Stimulated activated naive CD8-positive, alpha-beta T cell treated with anti-CD3 and anti-CD28 coated beads, Interleukin-15, Interleukin-2, amounts not matched to agents 100 ng/mL and 50 ng/mL, for 24 hours (primary cell): ENCODE data around the gene CASKIN2.

Experiments used
- H3K27ac Mint-ChIP-seq: one replicate; pipeline ENCODE4 v1.8.0; 2021; ENCODE audit warnings: mild to moderate bottlenecking, mixed read lengths
- H3K27me3 Mint-ChIP-seq: one replicate; pipeline ENCODE4 v1.8.0; 2021; ENCODE audit warnings: mixed read lengths
- H3K36me3 Mint-ChIP-seq: one replicate; pipeline ENCODE4 v1.8.0; 2021; ENCODE audit warnings: low read depth, mixed read lengths
- H3K4me1 Mint-ChIP-seq: one replicate; pipeline ENCODE4 v1.8.0; 2021; ENCODE audit warnings: low read depth, mixed read lengths
- H3K4me3 Mint-ChIP-seq: one replicate; pipeline ENCODE4 v1.8.0; 2021; ENCODE audit warnings: mild to moderate bottlenecking, mixed read lengths
- H3K9me3 Mint-ChIP-seq: one replicate; pipeline ENCODE4 v1.8.0; 2021; ENCODE audit warnings: mixed read lengths

Gene CASKIN2

DNA sequence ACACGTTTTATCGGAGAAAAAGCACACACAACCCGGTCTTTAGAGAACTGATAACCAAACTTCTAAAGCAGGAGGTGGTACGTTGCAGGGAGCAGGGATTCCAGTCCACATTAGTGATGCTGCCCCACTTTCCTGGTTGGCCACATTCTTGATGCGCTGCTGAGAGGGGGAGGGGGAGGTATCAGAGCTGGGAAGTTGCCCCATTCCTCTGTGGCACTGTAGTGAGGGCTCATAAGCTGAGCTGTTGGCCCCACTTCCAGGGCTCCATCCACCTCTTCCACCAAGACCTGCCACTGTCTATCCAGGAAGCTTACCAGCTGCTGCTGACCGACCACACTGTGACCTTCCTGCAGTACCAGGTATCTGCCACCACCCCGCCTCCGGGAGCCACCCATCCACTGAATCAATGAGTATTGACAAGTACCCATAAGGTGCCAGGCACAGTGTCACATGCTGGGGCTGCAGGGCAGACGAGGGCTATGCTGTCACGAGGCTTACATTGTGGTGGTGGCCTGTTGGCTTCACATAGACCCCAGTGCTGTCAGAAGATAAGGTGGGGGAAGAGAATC is 2.0 kb upstream of the CASKIN2 start:
- H3K4me1 Mint-ChIP-seq: peaks cover 19% of the 10 kb centered on the region
- peak overlapping the region; percentile 90 for H3K4me3 Mint-ChIP-seq
- H3K27me3 Mint-ChIP-seq: no peaks in the 10 kb centered on the region
- H3K27ac Mint-ChIP-seq: peak overlapping the region; percentile 55
- H3K9me3 Mint-ChIP-seq: no peaks in the 10 kb centered on the region
- H3K36me3 Mint-ChIP-seq: peaks cover 26% of the 10 kb centered on the region

DNA sequence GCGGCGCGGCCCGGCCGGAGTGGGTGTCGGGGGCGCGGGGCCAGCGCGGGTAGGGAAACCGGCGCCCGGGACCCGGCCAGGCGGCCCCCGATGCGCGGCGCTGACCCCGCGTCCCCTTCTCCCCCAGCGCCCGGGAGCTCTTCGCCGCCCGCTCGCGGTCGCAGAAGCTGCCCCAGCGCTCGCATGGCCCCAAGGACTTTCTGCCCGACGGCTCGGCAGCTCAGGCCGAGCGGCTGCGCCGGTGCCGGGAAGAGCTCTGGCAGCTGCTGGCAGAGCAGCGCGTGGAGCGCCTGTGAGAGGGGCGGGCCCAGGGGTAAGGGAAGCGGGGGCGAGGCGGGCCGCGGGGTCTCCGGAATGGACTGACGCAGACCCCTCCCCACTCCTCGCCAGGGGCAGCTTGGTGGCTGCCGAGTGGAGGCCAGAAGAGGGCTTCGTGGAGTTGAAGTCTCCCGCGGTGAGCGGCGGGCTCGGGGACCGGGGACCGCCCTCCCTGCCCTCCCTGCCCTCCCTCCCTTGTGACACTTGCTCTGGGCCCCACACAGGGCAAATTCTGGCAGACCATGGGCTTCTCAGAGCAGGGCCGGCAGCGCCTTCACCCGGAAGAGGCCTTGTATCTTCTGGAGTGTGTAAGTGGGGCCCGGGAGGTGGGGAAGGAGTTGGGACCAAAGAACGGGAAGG is 1.4 kb upstream of the CASKIN2 start:
- no peaks in the 10 kb centered on the region for H3K27me3 Mint-ChIP-seq
- peak overlapping the region; percentile 90 for H3K4me3 Mint-ChIP-seq
- H3K36me3 Mint-ChIP-seq: peaks cover 22% of the 10 kb centered on the region
- no peaks in the 10 kb centered on the region for H3K9me3 Mint-ChIP-seq
- H3K4me1 Mint-ChIP-seq: peaks cover 19% of the 10 kb centered on the region
- peak overlapping the region; percentile 55 for H3K27ac Mint-ChIP-seq

DNA sequence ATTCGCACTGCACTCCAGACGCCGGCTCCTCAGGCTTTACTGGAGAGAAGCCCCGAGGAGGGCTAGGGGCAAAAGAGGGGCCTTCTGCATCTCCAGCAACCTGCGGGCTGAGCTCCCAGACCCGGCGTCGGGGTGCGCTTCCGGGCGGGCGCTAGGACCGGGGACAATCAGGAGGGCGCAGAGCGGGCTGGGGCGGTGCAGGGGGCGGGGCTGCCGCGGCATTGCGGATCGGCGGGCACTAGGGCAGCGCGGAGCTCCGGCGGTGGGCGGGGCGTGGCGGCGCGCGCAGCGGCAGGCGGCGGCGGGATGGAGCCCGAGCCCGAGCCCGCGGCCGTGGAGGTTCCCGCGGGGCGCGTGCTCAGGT is 900 bp upstream of the CASKIN2 start, which contains the start of gene TSEN54:
Gene TSEN54, plus strand, starts transcription at position 274 of the 364 bp plus-strand sequence. Its CDS starts 33 bp downstream, at position 307.
- Mint-ChIP-seq H3K4me1 (peaks cover 19% of the 10 kb centered on the region), H3K4me3 (peak within 1 kb of the TSS; percentile 90), H3K36me3 (peaks cover 22% of the 10 kb centered on the region), H3K9me3 (no peaks in the 10 kb centered on the region), H3K27me3 (no peaks in the 10 kb centered on the region), H3K27ac (peak within 1 kb of the TSS; percentile 55)

DNA sequence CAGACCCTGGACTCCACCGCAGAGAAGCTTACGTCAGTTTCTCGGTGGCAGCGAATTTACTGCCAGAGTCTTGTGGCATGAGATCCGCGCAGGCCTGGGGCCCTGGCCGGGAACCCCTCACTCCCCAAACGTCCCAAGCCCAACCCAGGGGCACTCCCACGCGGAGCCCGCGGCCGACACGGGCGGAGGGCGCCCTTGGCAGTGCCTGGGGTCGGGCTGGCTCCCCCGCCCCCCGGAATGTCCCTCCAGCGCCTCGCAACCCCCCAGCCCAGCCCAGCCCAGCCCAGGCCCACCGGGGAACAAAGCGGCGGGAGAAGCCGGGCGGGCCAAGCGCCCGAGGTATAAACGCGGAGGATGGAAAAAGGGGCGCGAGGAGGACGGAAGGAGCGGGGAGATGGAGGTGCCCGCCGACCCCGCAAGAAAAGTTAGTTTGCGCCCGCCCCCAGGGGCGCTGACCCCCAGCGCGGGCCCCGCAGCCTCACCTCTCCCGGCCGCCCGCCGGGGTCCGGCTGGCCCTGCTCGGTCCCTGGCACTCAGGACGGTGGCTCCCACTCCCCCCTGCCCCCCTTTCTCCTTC is 330 bp downstream of the CASKIN2 start:
- peak overlapping the region; percentile 77 for H3K4me3 Mint-ChIP-seq
- no peak overlapping the region for H3K27ac Mint-ChIP-seq
- H3K27me3 Mint-ChIP-seq: no peaks in the 10 kb centered on the region
- peaks cover 19% of the 10 kb centered on the region for H3K4me1 Mint-ChIP-seq
- no peaks in the 10 kb centered on the region for H3K9me3 Mint-ChIP-seq
- peaks cover 21% of the 10 kb centered on the region for H3K36me3 Mint-ChIP-seq

DNA sequence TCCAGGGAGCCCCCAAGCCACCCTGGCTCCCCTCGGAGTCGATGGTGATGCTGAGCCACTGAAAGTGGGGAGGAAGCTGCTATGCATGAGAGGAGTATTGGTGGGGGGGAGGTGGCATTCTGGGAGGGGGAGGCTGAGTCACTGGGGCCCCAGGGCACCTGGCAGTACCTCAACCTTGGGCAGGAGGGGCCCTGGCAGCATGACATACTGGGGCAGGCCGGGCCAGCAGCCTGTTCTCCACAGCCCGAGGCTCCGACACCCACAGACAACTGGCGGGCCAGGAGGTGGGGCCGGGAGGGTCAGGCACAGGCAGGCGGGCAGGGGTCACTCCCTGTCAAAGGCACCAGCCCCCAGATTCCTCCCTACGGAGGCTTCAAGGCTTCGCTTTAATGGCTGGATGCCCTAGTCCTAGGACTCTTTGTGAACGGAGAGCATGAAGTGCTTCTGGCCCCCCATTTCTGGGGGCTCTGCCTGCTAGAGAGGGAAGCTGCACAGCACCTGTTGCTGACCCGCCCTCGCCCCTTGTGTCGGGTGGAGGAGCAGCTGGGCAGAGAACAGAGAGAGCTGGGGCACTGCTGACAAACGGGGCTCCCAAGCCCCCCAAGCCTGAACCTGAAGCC is 928 bp downstream of the CASKIN2 start:
- no peak overlapping the region for H3K27ac Mint-ChIP-seq
- H3K4me1 Mint-ChIP-seq: peaks cover 19% of the 10 kb centered on the region
- peak overlapping the region; percentile 51 for H3K4me3 Mint-ChIP-seq
- H3K27me3 Mint-ChIP-seq: no peaks in the 10 kb centered on the region
- H3K36me3 Mint-ChIP-seq: peaks cover 17% of the 10 kb centered on the region
- H3K9me3 Mint-ChIP-seq: no peaks in the 10 kb centered on the region

DNA sequence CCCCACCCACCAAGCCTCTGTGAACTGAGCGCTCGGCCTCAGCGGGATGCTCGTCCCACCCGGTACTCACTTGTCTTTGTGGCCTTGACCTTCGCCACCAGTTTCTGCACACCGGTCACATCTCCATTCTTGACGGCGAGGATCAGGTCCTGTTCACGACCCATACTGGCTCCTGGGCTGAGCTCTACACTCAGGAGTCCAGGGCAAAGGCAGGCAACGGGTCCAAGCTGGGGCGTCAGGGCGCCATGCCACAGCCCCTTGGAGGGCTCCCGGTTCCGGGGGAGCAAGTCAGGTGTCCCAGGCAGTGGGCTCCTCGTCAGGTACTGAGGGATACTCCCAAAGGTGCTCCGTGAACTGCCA is 1.7 kb downstream of the CASKIN2 start:
- Mint-ChIP-seq H3K27me3 (no peaks in the 10 kb centered on the region), H3K4me3 (no peak overlapping the region), H3K36me3 (peaks cover 11% of the 10 kb centered on the region)

DNA sequence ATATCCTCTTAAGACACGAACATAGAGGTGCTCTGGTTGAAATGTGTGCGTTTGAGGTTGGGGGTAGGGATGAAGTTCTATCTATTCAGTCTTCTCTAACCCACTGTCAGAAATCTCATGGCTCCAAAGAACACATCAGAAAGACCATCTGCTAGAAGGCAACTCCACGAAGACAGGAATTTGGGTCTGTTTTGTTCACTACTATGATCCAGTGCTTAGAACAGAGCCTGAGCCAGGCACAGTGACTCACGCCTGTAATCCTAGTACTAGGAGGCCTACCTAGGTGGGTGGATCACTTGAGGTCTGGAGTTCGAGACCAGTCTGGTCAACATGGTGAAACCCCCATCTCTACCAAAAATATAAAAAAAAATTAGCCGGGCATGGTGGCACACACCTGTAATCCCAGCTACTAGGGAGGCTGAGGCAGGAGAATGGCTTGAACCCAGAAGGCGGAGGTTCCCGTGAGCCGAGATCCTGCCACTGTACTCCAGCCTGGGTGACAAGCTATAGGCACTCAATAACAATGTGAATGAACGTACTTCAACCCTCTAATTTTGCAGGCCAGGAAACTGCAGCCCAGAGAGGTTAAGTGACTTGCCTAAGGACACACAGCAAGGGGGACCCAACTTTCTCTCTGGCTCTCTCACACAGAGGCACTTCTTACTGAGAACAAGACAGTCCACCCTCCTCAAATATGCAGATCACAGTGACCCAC is 2.3 kb downstream of the CASKIN2 start:
- peaks cover 7% of the 10 kb centered on the region for H3K4me1 Mint-ChIP-seq
- peaks cover 6% of the 10 kb centered on the region for H3K36me3 Mint-ChIP-seq
- H3K9me3 Mint-ChIP-seq: no peaks in the 10 kb centered on the region
- H3K27ac Mint-ChIP-seq: no peak overlapping the region
- no peak overlapping the region for H3K4me3 Mint-ChIP-seq
- H3K27me3 Mint-ChIP-seq: no peaks in the 10 kb centered on the region

More for the DNA sequence above, 1.7 kb downstream of the CASKIN2 start:
- H3K9me3 Mint-ChIP-seq: no peaks in the 10 kb centered on the region
- peaks cover 12% of the 10 kb centered on the region for H3K4me1 Mint-ChIP-seq
- H3K27ac Mint-ChIP-seq: no peak overlapping the region

DNA sequence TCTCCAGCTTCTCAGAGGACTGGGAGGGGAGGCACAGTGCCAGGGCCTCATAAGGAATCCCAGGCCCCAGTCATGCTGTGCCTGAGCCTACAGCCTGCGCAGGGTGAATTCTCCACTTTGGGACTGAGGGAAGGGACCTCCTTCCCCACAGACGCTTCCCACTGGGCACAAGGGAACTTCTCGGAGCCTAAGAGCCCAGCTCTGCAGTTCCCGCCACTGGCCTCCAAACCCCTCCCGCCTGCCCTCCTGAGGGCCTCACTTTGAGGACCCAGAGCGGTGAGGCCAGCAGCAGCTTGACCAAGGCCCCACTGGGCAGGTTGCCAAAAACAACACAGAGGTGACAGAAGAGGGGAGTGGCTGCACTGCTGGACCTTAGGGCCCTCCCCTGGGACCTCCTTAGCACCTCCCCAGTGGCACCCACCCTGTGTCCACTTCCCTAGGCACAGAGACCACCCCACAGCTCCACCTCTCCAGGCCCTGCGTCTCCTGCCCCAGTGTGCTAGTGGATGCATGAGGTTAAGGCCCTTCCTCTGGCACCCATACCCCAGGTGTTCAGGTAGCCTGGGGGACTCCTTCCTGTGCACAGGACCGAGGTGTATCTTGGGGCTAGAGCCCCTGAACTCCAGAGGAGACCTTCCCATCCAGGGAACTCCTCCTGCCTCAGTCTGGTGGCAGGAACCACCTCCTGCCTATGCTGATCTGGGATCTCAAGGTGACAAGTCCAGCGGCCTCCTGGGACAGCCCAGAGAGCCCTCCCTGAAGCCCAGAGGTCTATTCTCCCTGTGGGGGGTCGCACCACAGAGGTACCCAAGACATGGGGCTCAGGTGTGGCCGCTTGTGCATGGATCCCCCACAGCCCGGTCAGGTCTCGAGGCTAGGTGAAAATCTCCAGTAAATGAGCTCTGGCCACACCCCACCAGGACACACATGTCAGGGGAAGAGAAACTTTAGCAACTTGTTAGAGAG is 3.4 kb downstream of the CASKIN2 start:
- Mint-ChIP-seq H3K27me3 (no peaks in the 10 kb centered on the region), H3K4me3 (no peak overlapping the region), H3K4me1 (no peaks in the 10 kb centered on the region), H3K27ac (no peak overlapping the region), H3K9me3 (no peaks in the 10 kb centered on the region), H3K36me3 (no peaks in the 10 kb centered on the region)

DNA sequence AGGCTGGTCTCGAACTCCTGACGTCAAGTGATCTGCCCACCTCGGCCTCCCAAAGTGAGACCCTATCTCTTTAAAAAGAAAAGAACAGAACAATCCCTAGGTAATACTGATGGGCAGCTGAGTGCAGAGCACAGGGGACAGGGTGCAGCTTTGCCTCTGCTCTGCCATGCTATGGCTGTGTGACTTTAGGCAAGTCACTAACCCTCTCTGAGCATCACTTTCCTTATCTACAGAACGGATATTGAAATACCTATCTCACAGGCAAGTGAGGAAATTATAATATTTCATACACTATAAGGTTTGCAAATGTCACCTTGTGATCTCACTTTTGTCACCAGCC is 4.1 kb downstream of the CASKIN2 start:
- no peaks in the 10 kb centered on the region for H3K9me3 Mint-ChIP-seq
- H3K27ac Mint-ChIP-seq: no peak overlapping the region
- H3K4me3 Mint-ChIP-seq: no peak overlapping the region
- H3K4me1 Mint-ChIP-seq: no peaks in the 10 kb centered on the region
- H3K36me3 Mint-ChIP-seq: no peaks in the 10 kb centered on the region
- no peaks in the 10 kb centered on the region for H3K27me3 Mint-ChIP-seq

DNA sequence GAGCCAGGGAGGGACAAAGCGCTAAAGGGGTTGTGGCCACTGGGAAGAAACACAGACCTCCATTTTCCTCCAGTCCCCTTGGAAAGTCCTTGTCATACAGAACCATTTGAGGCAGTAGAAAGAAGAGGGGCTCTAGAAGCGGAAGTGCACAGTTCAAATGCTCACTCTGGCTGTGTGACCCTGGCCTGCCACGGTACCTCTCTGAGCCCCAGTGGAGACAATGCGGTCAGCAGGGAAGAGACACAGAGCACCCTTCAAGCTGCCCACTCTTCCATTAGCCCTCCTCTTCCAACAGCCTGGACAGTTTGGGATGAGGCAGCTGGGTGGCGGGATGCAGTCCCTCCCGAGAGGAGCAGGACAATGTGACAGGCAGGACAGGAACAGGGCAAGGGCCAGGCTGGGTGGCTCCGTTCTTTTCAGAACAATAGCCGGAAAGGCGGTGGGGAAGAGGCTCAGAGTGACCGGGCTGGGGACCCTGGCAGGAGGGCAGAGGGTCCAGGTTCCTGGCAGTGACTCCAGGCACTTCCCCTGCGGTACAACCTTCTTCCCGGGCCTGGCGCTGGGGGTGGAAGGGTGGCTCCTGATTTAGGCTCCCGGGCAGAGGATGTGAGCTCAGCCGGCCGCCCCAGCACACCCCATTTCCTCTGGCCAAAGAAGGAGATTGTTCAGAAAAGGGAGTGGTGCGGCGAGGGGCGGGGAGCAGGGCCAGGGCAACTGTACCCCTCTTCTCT is 5.6 kb downstream of the CASKIN2 start:
- Mint-ChIP-seq H3K4me1 (no peaks in the 10 kb centered on the region), H3K4me3 (no peak overlapping the region), H3K27ac (no peak overlapping the region), H3K27me3 (no peaks in the 10 kb centered on the region), H3K36me3 (no peaks in the 10 kb centered on the region), H3K9me3 (no peaks in the 10 kb centered on the region)

DNA sequence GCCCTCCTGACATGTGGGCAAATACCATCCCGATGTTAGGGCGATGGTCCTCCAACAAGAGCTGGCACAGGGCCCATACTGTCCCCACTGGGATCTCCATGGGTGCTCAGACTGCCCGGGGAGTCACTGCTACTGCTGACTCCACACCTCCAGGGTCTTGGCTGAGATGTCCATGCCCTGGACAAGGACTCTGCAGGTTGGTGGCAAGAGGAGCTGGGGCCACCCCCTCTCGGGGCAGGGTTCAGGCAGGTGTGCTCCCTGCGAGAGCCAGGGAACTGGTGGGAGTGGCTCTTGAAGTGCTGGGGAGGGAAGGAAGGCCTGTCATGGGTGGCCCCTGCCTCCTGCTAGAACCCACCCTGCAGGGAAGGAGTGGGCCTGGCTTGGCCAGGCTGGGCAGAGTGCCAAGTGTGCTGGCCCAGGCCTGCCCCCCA is 6.4 kb downstream of the CASKIN2 start:
- Mint-ChIP-seq H3K27ac (no peak overlapping the region), H3K4me3 (no peak overlapping the region), H3K27me3 (no peaks in the 10 kb centered on the region), H3K36me3 (no peaks in the 10 kb centered on the region), H3K9me3 (no peaks in the 10 kb centered on the region), H3K4me1 (no peaks in the 10 kb centered on the region)

DNA sequence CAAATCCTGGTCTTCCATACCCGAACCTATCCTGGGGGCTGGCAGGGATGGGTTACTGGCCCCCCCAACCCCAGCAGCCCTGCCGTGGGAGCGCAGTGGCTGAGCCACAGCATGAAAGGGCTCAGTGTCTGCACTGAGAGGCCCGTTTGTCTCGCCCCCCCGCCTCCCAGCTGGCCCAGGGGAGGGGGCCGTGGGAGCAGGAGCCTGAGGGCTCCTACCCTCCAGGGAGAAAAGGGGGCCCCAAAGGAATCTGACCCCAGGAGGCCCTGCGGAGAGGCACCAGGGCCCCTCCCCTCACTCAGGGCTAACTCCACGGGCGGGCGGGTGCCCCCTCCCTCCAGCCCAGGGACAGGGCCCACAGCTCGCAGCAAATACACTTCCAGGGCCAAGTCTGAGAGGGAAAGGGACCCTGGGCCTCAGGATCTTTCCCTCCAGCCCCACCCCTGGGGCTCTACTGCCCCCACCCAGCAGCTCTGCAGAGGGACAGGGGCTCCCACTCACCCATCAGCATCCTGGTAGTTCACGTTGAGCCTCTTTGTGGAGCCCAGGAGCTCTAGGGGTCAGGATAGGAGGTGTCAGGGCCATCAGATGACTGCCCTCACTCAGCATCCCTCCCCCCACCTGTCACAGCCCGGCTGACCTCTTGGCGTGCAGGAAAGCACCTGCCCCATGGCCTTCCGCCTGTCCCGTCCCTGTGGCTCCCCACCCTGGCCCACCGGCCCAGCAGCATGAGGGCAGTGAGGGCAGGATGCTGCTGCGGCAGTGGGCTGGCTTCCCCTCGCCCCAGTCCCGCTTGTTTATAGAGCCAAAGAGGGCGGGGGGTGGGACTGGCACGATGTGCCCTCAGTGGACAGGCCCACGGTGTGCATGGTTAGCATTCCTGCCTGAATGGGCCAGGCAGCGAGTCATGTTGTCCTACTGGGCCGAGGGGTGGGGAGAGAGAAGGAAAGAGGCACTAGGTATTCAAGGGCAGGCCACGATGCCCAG is 7.3 kb downstream of the CASKIN2 start:
- no peak overlapping the region for H3K27ac Mint-ChIP-seq
- H3K4me1 Mint-ChIP-seq: no peaks in the 10 kb centered on the region
- no peaks in the 10 kb centered on the region for H3K36me3 Mint-ChIP-seq
- no peak overlapping the region for H3K4me3 Mint-ChIP-seq
- no peaks in the 10 kb centered on the region for H3K9me3 Mint-ChIP-seq
- H3K27me3 Mint-ChIP-seq: no peaks in the 10 kb centered on the region

DNA sequence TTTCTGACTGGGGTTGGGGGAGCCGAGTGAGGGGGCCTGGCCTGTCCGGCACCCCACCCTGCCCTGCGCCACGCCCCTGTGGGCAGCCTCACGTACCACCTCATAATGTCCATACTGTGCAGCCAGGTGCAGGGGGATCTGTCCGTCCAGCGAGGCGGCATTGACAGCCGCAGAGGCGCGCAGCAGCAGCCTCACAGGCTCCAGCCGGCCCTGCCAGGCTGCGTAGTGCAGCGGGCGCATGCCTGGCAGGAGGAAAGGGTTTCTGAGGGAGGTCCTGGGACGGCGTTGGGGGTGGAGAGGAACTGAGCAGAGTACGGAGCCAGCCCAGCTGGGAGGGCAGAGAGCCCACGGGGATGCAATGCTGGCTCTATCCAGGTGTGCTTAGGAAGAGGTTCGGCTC is 8.4 kb downstream of the CASKIN2 start:
- Mint-ChIP-seq H3K36me3 (no peaks in the 10 kb centered on the region), H3K27ac (no peak overlapping the region), H3K4me1 (no peaks in the 10 kb centered on the region), H3K27me3 (no peaks in the 10 kb centered on the region), H3K9me3 (no peaks in the 10 kb centered on the region), H3K4me3 (no peak overlapping the region)
